ENCODE measurements around the gene ZC3H7B.
"Not testable (repeated sequence)": the region's sequence is repeated elsewhere in the genome, so short reads cannot be mapped to it uniquely, and the experiment has no call there.

ZC3H7B gene, protein sequence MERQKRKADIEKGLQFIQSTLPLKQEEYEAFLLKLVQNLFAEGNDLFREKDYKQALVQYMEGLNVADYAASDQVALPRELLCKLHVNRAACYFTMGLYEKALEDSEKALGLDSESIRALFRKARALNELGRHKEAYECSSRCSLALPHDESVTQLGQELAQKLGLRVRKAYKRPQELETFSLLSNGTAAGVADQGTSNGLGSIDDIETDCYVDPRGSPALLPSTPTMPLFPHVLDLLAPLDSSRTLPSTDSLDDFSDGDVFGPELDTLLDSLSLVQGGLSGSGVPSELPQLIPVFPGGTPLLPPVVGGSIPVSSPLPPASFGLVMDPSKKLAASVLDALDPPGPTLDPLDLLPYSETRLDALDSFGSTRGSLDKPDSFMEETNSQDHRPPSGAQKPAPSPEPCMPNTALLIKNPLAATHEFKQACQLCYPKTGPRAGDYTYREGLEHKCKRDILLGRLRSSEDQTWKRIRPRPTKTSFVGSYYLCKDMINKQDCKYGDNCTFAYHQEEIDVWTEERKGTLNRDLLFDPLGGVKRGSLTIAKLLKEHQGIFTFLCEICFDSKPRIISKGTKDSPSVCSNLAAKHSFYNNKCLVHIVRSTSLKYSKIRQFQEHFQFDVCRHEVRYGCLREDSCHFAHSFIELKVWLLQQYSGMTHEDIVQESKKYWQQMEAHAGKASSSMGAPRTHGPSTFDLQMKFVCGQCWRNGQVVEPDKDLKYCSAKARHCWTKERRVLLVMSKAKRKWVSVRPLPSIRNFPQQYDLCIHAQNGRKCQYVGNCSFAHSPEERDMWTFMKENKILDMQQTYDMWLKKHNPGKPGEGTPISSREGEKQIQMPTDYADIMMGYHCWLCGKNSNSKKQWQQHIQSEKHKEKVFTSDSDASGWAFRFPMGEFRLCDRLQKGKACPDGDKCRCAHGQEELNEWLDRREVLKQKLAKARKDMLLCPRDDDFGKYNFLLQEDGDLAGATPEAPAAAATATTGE

DNA sequence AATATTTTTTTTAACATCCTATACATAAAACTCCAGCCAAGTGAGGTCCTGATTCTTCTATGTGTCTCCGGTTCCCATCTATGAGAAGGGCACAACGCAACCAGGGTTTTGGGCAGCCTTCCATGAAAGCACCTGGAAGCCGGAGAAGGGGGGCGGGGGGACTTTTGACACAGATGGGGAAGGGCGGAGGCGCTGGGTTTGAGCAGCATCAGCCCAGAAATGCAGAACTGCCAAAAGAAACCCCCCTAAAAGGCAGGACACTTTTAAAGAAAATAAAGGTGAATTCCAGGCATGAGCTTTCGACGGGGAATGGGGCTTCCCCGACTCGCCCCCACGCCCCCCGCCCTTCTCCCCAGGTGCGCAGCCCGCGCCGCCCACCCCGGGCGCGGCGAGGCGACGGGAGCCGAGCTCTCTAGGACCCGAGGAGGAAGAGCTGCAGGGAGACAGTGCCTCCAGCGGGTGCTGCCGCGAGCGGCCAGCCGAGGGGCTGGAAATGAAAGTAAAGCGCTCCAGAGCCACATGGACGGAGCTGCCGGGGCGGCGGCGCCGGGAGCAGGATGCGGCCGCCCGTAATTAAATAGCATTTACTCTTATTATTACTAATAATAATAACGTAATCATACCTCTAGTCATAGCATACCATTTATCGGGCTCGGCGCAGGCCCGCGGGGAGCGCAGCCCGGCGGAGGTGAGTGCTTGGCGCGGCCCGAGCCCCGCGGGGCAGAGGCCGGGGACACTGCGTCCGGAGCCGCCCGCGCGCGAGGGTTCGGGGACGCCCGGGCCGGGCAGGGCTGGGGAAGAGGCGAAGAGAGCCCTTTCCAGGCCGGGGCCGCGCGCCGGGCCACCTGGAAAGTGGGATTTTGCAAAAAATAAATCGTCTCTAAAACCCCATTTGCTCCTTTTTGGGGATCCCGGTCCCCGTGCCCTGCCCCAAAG lies at the start of gene ZC3H7B:
TSS of gene ZC3H7B (plus strand) at position 441 of the 936 bp plus-strand sequence. CDS start 19,136 bp downstream, outside the sequence.
- peak; percentile 83 for DNase-seq

DNA sequence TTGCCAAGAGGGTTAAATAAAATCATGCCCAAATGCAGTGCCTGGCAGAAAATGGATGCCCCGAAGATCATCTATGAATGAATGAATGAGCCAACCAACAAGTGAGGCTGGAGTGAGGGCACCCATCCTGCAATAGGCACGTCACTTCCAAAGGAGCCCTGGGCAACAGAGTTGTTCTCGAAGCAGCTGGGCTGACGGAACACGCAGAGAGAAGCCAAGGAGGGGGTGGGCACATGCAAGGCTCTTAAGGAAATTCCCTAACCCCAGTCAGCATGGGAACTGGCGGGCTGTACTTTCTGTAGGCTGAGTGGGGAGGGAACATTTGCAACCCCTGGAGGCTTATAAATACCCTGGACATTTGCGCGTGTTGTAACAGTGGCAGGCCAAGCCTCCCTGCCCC lies 49.0 kb upstream of the ZC3H7B start:
- DNase-seq, result no peak

DNA sequence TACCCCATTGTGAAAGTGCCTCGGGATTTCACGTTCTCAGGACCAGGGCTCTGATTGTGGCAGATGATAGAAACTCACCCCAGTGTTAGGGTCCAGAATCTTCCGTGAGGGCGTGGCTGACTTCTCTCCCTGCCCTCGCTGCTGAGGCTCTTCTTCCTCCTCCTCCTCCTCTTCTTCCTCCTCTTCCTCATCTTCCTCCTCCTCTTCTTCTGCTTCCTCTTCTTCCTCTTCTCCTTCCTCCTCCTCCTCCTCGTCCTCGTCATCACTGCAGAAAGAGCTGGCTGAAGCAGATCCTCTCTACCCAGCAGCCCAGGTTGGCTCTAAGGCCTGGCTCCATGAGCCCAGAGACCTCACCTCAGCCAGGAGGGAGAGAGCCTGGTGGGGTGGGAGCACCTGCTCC lies 47.1 kb upstream of the ZC3H7B start:
- no peak for DNase-seq

DNA sequence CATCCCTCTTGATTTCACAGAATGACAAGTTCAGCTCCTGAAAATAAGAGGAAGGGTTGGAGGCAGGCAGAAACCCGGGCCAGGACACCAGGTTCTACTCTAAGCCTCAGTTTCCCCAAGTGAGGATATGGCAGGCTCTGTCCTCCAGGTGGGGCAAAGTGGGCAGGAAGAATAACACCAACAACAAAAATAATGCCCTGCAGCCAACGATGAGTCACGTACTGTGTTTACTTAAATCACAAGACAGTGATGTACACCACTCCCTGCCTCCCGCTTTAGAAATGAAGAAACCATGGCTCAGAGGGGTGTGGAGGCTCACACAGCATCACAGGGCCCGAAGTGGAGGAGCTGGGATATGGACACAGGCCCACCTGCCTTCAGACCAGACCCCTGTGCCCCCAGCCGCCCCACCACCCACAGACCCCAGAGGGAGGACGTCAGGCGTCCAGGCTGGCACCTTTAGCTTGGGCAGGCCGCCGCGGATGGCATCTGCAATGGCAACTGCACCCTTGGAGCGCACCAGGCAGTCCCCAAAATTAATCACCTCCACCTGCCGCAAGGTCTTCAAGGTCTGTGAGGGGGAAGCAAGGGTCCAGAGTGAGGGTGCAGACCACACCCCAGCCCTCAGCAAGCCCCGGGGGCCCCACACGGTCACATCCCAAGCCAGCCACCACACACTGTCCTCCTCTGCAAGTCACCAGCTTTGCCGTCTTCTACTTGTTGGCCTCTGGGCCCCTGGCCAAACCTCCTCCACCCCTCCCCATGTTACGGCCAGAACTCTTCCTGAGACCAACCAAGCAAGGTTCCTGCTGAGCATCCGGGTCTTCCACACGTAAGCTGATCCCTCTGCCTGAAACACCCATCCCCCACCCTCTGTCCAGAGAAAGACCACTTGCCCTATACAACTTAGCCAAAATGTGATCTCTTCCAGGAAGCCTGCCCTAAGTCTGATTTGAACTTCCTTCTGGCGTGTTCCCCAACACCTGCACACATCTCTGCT lies 44.8 kb upstream of the ZC3H7B start:
- no peak for DNase-seq

DNA sequence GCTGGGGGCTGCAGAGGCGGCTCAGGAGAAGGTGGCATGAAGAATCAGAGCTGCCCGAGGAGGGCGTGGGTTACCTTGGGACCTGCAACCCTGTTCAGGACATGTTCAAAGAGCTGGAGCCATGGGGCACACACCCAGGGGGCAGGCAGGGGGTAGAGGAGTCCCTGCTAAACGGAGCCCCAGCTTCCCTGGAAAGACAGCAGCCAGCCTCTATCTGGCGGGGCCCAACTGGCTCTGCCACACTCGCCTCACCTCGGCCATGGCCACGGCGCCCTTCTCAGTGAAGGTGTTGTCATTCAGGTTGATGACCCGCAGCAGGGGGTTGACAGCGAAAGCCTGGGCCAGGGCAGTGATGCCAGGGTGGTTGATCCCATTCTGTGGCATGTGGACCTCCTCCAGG lies 43.6 kb upstream of the ZC3H7B start:
- no peak for DNase-seq

DNA sequence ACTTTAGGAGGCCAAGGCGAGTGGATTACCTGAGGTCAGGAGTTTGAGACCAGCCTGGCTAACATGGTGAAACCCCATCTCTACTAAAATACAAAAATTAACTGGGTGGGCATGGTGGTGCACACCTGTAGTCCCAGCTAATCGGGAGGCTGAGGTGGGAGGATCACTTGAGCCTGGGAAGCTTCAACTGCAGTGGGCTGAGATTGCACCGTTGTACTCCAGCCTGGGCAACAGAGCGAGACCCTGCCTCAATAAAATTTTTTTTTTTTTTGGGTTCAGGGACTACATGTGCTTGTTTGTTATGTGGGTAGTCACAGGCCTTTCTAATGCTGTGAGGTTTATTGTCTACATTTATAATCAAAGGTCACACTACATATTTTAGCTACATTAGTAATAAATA lies 41.6 kb upstream of the ZC3H7B start:
- not testable (repeated sequence) for DNase-seq

DNA sequence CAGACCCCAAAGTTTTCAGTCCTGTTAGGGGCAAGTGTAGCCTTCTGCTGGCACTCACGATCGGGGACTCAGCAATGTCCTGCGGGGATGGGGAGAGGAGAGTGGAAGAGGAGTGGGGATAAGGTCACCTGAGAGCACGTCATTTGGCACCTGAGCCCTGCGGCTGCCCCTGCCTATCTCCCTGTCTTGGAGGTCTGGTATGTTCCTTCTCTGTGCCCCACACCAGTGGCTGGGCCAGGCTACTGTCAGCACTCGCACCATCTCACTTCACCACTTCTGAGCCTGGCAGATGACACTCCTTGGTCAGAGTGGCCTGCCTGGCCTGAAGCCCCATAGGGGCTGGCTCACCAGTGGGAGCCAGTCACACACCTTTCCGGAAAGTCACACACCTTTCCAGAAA lies 40.5 kb upstream of the ZC3H7B start:
- DNase-seq, result no peak

DNA sequence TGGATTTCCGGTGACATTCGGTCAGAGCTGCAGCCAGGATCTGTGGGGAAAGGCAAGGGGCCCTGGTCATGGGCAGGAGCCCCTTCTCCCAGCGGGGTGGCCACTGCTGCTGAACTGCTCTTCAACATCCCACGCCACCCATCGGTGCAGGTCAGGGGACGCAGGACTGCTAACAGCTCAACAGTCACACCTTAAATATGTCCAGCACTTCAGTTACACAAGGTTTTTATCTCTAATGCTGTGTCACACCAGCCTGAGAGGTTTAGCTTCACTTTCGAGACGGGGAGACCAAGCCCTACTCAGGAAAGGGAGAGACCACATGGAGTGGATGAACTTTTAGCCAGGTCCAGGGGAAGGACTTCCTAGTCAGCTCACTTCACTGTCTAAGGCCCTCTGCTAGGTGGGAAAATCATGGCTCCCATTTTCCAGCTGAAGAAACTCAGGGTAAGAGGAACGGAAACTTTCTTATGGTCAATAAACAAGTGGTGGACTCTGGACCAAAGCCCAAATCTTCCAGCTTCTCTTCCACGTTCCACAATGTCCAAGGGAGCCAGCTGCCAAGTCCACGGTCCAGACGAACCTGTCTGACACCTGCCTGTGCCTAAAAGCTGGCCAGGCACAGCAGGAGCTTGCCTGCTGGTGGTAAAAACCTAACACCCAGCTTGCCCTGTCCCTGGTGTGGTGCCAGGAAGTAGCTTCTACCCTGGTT lies 39.6 kb upstream of the ZC3H7B start:
- no peak for DNase-seq

DNA sequence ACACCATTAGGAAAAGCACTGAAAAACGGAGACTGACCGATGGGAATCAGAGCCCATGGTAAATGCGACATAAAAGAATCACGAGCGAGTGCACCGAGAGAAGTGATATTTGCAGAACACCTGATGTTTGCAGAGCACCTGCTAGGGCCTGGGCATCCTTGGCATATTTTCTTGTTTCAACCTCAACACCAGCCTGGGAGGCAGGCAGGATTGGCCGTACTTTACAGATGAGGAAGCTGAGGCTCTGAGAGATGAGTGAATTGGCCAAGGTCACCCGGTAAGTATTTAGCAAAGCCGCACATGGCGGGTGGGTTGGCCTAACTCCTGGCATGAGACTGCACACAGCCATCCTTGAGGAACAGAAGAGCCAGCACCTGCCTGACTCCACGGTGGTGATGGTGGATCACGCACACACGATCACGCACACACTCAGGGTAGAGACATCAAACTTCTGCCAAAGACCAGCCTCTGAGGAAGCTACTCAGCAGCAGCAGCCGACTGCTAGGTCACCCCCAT lies 39.0 kb upstream of the ZC3H7B start:
- no peak for DNase-seq

DNA sequence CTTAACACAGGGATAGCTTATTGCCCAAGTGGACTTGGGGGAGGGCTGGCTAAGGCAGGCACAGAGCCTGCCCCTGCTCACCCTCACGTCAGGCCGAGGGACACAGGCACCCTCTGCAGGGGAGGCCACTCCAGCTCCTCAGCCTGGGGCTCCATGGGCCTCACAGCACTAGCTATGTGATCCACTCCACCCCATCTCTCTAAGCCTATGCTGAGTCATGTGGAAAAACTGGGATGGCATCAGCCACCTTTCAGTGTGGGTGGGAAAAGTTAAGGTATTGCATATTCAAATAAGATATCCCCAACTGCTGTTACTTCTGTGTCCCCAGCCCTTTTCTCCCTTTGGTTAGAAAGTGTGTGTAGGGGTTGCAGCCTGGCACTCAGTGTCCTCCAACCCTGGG lies 37.6 kb upstream of the ZC3H7B start:
- DNase-seq, result no peak

DNA sequence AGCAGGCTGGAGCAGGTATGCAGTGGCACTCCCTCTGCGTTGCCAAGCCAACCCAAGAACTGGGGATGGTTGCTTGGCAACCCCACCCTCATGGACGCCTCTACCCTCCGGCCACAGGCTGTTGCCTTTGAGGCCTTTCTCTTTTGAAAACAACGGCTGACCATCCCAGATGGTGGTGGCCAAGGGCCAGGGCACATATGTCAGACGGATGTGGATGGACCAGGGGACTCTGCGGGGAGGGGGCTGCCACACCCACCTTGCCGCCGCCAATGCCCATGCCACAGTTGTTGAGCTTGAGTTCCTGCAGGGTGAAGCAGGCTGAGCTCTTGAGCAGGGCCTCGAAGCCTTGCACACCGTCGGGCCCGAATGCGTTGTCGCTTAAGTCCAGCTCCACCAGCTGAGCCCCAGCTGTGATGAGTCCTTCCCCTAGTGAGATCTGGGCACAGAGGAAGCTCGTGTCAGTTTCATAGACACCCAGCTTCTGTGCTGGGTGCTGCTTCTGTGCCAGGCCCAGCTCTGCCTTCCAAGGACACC lies 36.9 kb upstream of the ZC3H7B start:
- no peak for DNase-seq

DNA sequence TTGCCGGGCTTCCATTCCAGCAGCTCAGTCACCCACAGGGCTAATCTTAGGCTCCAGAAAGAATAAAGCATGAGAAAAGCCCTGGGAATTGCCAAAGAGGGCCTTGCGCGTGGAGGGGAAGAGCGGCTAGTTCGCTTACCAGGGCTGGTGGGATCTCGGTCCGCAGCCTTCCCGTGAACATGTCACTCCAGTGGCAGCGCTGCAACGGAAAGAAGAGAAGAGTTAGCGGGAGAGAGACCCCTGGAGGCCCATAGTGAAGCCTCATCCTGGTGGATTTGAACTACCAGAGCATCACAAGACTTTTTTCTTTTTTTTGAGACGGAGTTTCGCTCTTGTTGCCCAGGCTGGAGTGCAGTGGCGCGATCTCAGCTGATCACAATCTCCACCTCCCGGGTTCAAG lies 33.4 kb upstream of the ZC3H7B start:
- no peak for DNase-seq

DNA sequence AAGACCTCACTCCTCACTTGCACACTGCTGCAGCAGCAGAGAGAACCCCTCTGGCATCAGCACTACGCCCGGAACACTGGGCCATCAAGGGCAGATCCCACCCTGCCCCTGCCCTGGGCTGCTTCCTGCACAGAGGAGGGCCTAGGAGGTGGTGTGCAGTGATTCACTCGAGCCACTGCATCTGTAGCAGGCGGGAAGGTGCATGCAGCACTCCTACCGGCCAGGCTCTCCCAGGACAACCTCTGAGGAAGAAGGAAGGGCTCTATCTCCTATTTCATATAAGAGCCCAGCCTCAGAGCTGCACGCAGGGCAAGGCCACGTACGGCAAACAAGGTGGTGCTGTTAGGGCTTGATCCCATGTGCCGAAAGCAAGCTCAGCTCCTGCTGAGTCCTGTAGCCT lies 29.5 kb upstream of the ZC3H7B start:
- no peak for DNase-seq

DNA sequence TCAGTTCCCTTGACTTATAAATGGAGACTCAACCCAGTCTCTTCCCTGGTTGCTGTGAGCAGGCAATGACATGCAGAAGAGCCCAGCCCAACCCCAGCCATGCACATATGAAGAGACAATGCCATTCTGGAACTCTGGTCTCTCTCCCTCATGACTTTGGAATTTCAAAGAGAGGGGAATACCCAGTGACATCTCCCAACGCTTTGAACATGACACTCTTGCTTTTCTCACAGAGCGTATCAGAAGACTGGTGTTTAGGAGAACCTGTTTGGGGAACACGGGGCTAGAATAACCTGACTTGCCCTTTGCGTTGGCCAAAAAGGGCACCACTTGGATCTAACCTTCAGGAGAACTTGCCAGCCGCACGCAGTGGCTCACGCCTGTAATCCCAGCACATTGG lies 28.2 kb upstream of the ZC3H7B start:
- no peak for DNase-seq

DNA sequence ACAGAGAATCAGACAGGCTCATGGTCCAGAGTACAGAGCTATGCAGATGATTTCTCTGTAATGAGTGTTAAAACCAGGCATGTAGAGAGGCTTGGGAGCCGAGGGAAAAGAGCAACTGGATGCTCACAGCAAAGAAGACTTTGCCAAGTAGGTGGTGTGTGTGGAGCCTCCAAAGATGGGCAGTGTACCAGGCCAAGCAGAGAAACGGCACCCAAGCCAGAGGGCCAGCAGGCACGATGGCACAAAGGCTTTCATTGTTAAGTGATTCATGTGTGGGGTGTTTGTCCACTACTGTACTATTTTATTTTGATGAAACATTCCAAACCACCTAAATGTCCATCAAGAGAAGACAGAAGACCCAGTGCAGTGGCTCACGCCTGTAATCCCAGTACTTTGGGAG lies 26.5 kb upstream of the ZC3H7B start:
- DNase-seq, result no peak

DNA sequence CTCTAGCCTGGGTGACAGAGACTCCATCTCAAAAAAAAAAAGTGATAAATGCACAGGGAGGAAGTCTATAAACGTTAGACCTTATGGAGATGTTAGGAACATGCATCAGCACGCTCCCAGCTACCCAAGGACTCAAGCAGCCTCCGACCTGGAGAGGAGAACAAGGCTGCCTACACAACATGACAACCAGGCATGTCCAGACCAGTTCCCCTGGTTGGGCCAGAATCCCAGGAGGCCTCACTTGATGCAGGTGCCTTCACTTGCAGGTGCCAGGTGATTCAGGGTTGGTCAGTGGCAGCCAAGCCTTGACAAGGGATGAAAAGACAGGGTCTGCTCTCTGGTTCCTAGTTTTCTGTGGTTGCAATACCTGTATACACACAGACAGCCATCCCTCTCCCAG lies 21.3 kb upstream of the ZC3H7B start:
- DNase-seq, result no peak

DNA sequence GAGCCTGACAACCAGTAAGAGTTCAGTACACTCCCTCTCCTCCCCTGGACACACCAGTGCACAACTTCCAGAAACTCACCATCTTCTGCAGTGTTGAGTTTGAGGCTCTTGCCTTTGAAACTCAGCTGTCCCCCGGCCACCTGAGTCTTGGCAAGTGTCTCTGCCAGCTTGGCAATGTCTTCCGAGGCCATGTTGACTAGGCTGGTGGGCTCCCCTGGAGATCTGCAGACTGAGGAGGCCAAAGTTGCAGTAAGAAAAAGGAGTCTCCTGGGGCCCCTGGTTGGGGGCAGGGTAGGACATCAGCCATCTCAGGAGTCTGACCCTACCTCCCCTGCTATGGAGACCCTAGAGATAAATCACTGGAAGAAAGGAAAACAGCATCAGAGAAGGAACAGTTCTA lies 20.5 kb upstream of the ZC3H7B start:
- no peak for DNase-seq

DNA sequence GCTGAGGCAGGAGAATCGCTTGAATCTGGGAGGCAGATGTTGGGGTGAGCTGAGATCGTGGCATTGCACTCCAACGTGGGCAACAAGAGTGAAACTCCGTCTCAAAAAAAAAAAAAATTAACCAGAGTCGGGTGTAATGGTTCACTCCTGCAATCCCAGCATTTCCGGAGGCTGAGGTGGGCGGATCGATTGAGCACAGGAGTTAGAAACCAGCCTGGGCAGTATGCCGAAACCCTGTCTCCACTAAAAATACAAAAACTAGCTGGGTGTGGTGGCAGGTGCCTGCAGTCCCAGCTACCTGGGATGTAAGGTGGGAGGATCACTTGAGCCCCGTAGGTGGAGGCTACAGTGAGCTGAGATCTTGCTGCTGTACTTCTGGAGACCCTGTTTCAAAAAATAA lies 16.9 kb upstream of the ZC3H7B start:
- no peak for DNase-seq

DNA sequence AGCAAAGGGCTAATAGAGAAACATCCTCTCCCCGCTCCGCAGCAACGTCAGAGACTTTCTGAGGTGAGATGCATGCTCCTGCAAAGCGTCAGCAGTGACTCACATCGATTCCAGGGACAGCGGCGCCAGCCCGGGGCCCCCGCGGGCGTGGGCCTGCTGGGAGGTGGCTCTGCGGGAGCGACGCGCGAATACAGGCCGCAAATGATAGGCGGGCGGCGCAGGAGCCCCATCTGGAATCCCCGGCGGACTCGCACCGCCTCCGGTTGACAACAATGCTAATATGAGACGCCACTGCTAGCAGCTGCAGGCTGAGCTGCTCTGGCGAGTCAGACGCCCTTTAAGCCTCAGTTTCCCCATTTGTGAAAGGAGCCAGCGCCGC lies 15.9 kb upstream of the ZC3H7B start:
- DNase-seq, result peak; percentile 91

Measured in stimulated activated naive CD4-positive, alpha-beta T cell treated with Interleukin-2 at 50 U/mL for 16 hours (primary cell).